GM19467 (cell line): ENCODE data around the gene DNAH8.
"Not testable (repeated sequence)": the region's sequence is repeated elsewhere in the genome, so short reads cannot be mapped to it uniquely, and the experiment has no call there.

ENCODE experiments used
- ATAC-seq: cut with Tn5 transposase; IDR thresholded peaks from one replicate; pipeline ENCODE4 v1.9.1; 2021; ENCODE audit warnings: mild to moderate bottlenecking, moderate library complexity; ENCODE audit not compliant: unreplicated experiment

DNAH8 gene

DNA sequence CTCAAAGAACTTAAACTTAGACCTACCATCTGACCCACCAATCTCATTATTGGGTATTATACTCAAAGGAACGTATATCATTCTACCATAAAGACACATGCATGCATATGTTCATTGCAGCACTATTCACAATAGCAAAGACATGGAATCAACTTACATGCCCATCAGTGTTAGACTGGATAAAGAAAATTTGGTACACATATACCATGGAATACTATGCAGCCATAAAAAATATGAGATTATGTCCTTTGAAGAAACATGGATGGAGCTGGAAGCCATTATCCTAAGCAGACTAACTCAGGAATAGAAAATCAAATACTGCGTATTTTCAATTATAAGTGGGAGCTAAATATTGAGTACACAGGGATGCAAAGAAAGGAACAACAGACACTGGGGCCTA lies 167.0 kb downstream of the DNAH8 start:
- no peak for ATAC-seq

DNA sequence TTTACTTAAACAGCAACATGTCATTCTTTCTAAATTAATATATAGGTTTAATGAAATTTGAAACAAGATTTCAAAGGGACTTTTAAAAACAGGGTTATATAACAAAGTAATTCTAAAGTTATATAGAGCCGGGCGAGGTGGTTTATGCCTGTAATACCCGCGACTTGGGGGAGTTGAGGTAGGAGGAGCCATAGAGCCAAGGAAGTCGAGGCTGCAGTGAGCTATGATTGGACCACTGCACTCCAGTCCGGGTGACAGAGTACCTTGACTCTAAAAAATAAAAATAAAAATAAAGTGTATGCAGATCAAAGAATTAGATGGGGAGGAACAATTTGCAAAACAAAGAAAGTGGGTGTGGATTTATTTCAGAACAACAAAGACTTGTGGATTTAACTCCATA lies 182.4 kb downstream of the DNAH8 start:
- ATAC-seq: no peak

DNA sequence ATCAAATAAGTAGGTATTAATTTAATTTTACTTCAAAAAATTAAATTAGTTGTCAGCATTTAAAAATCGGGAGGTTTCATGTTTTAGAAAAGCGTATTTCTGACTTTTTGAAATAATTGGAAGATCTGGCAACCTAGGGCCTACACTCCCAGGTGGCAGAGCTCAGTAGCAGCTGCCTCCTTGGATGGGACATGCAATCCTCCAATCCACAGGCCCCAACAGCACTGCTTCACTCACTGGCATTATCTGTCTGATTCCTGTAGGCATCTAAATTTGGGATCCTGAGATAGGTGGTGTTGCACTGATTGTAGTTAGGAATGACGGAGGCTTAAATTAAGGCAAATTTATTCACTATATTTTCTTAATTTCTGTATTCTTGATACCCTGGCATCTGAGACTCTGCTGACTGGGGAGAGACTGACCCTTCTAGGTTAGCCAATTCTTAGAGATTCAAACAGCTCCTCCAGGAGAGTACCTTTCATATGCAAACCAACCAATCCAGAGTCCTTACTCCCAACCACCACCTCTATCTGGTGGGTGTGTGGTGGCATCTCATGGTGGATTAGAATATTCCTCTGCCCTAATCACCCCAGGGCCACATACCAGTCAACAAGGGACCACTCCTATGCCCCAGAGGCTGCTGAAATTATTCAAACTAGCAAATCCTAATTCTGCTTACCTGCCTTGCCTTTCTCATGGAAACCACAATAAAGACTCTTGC lies 186.9 kb downstream of the DNAH8 start:
- no peak for ATAC-seq

DNA sequence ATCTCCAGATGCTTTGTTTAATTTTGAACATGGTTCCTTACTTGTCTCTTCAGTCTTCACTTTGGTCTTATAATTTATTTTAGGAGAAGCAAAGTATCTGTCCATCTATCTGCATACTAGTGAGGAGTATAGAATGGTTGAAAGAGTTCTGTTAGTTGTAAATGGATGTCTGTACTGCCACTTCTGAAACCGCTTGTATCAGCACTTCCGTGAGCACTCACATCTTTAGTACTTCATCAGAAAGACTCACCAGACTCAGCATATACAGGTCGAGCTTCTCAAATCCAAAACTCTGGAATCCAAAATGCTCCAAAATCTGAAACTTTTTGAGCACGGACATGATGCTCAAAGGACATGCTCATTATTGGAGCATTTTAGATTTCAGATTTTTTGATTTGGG lies 191.5 kb downstream of the DNAH8 start:
- no peak for ATAC-seq

DNA sequence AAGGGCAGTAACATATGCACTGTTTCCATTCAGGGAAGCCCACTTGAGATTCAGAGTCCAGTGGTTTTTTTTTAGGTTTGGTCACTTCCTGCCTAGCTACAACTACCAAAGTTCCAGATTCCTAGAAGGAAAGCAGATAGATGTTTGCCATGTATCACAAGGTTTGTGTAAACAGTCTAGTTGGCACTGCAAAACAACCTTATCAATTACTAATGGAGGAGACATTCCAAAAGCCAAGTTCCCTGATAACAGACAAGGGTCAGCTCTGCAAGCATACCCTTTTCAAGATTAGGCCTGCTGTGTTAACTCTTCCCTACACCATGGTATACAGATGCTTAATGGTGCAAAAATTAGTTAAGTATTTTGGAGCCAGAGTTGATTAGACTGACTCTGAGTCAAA lies 192.2 kb downstream of the DNAH8 start:
- ATAC-seq: no peak

DNA sequence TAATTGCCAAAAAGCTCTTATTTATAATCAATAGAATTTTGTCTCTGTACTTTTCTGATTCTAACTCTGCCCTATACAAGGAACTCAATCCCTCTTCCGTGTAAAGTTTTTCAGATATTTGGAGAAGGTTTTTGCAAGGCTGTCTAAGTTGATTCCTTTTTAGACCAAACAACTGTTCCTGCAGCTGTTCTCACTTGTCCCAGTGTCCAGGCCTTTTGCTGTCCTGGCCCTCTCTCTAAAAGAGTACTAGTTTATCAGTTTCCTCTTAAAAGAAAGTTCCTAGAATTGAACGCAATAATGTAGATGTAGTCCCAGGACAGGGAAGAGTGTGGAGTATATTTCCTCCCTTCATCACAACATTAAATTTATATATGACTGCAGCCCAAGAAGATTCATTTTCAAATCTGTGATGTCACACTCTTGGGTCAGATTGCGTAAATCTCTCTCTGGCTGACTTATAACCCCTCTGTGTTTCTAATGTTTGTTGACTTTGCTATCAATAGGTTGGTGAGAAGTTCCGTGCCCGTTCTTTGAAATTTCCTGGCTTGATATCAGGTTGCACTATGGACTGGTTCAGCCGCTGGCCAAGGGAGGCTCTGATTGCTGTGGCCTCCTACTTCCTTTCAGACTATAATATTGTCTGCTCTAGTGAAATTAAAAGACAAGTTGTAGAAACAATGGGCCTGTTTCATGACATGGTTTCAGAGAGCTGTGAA lies 194.1 kb downstream of the DNAH8 start:
- ATAC-seq: no peak

DNA sequence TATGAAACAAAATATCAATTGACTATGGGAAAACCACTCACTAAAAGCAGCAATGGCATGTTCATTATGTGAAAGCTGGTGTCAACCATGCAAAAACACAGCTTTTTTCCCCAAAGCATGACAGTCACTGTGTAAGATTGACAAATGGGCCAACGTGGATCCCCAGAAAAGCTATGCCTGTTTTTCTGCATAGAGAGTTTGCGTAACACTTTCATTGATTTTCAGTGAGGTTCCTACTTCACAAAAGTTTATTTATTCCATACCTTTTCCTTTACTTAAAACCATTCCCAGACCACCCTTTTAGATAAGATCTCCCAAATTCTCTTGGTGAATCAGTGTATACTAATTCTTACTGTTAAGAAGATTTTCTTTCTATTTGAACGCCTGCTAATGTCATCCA lies 195.1 kb downstream of the DNAH8 start:
- ATAC-seq: no peak

DNA sequence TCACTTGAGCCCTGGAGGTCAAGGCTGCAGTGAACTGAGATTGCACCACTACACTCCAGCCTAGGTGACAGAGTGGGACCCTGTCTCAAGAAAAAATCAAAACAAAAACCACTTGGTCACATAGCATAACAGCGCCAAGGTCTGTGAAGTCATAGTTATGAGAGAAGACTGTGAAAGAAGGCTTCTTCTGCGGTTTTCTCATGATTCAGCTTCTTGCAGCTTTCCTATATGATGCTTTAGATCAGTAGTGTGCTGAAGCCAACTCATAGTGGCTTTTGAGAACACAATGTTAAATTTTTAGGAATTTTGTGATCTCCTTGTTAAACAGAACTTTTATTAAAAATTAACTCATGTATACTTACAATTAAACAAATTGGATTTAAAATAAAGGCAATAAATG lies 197.3 kb downstream of the DNAH8 start:
- ATAC-seq: no peak

DNA sequence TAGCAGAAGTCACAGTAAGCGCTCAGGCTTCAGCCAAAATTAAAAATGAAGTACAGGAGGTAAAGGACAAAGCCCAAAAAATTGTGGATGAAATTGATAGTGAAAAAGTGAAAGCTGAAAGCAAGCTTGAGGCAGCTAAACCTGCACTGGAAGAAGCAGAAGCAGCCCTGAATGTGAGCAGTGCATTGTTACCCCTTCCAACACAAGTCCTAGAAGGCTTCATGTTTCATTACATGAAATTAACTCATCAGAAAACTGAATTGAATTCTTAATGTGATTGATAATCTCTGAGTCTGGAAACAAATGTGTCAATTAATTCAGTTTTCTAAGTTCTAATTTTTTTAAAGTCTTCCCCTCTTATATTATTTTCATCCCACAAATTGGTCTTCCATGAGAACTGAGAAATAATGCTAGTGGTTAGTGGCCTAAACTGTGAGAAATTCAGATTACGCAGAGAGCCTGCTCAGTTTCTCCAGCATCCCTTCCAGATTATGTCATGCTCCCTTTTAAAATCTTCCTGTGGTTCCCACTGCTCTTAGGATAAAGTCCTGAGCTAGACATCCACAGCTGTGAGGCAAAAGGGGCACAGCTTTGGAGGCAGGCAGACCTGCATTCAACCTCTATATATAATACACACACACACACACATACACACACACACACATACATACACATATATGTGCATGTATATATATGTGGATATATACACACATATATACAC lies 200.3 kb downstream of the DNAH8 start:
- no peak for ATAC-seq

DNA sequence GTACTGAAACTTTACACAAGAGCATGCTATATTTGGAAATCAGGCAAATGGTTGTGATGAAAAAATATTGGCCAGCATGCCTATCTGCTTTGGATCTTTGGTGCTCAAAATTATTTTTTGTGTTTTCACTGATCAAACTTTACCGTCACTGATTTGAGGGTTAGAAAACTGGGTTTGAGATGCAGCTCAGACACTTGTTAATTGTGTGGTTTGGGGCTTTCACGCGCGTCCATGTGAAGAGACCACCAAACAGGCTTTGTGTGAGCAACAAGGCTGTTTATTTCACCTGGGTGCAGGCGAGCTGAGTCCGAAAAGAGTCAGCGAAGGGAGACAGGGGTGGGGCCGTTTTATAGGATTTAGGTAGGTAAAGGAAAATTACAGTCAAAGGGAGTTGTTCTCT lies 206.4 kb downstream of the DNAH8 start:
- ATAC-seq: not testable (repeated sequence)

DNA sequence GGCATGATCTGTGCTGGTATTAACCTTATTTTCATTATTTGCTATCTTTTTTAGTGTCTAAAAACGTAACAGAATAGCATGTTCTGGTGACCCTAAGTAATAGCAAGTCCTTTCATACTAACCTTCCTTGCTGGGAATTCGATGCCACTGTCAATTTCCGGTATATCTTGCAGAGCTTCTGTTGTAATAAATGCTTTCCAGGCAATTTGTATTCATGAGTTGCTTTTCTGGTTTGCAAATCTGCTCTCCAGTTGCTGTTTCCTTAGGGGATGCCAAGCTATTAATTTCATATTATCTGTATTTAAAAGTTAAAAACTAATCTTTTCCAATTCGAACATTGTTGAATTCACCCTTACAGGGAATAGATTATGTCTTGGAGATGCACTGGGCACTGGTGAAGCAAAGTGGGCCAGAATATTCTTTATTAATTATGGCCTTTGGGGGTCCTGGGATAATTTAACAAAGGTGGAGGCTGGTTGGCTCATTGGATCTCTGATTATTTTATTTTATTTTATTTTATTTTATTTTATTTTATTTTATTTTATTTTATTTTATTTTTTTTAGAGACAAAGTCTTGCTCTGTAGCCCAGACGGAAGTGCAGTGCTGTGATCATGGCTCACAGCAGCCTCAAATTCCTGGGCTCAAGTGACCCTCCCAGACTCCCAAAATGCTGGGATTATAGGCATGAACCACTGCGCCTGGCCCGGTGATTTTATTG lies 209.8 kb downstream of the DNAH8 start:
- ATAC-seq: no peak

DNA sequence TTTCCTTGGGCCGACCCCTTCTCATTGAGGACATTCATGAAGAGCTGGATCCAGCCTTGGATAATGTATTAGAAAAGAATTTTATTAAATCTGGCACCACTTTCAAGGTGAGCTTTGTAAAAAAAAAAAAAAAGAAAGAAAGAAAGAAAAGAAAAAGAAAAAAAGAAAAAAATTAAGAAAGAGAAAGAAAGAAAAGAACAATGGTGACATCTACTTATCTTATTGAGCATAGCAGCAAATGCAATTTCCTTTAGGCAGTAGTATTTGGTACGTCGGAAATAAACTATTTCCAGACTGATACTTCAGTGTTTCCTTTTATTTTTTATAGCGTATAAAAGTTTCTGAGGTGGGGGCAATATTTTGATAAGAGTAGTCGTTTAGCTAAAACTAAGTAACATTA lies 214.4 kb downstream of the DNAH8 start:
- ATAC-seq: no peak

DNA sequence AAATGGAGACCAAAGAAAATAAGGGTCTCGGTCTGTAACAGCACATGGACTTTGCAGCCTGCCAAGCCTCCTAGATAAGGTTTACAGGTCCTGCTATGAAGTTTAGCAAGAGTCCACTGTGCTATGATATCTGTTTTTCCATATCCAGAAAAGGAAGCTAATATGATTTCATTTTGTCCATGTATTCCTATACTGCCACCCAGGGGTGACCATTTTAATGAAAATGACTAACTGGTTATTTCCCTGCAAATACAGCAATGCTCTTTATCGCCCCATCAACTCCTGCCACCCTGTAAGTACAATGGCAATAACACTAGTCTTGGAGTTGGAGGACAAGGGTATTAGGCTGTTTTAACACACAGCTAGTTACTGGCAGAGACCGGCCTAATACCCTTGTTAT lies 218.3 kb downstream of the DNAH8 start:
- ATAC-seq: no peak

DNA sequence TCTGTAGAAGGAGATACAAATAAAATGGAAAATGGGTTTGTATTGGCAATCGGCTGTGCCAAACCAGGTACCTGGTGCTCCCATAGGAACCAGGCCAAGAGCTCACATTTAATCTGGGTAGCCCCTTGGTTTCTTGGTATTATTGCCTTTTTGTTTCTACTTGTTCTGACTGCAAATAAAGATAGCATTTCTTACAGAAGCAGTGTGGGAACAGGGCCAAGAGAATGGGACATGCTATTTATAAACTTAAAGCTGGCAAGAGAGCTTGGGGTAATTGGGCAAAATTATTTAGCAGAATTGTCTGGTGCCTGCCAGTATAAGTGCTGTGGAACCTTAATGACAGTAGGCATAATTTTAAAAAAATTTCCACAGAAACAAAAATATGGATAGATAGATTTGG lies 219.9 kb downstream of the DNAH8 start:
- ATAC-seq: no peak

DNA sequence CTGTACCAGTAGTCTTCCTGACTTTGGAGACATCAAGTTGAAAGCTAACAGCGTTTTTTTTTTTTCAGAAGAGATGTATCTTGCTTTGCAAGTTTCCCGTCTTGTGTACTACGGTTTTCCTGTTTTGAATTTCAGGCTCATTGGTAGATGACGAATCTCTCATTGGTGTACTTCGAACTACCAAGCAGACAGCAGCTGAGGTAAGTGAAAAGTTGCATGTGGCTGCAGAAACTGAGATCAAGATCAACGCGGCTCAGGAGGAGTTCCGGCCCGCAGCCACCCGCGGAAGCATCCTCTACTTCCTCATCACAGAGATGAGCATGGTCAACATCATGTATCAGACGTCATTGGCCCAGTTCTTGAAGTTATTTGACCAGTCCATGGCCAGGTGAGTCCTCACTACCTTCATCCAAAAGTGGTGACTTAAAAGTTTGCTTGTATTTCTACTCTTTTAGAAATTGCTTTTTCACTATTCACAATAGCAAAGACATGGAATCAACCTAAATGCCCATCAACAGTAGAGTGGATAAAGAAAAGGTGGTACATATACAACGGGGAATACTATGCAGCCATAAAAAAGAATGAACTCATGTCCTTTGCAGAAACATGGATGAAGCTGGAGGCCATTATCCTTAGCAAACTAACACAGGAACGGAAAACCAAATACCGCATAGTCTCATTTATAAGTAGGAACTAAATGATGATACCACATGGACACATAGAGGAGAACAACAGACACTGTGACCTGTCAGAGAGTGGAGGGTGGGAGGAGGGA lies 222.9 kb downstream of the DNAH8 start:
- ATAC-seq: no peak

DNA sequence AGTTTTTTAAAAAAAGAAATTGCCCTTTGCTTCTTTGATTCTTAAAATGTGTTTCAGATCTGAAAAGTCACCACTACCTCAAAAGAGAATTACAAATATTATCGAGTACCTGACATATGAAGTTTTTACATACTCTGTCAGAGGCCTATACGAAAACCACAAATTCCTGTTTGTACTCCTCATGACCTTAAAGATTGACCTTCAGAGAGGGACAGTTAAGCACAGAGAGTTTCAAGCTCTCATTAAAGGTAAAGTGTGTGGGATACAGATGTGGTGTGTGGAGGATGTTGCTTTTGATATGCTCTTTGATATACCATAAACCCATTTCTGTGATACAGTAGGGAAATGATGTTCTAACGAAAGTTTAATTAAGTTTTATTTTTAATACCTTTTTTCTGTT lies 223.6 kb downstream of the DNAH8 start:
- no peak for ATAC-seq

DNA sequence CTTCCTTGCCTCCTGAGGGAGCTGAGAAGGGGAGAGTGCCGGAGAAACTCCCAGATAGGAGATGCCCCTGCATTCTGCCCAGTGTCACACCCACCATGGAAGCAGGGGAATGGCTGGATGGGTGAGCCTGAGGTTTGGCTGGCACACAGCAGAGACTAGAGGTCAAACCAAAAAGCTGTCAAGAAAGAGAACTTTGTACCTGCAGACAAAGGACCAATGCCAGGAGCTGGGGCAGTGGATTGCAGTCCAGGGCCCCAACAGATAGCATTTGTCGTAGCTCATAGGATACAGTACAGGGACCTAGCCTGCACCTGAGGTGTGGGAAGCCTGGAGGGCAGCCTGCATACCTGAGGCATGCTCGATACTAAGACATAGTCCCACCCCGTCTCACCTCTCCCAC lies 227.3 kb downstream of the DNAH8 start:
- ATAC-seq: no peak

DNA sequence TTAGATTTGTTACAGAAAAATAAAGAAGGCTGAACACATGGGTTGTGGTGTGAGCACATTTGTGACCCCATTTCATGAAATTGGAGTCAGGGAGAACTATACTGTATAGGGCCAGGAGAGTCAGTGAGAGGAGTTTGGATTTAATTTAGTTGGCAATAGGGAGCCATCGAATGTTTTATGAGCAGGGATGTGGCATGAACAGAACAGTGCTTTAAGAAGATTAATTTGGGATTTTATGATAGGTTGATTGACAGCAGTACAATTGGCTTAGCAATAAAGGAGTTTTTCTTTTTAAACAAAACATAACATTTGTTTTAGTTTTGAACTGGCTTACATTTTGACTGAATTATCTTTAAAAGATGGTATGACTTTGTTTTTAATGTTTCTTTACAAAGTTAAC lies 227.9 kb downstream of the DNAH8 start:
- ATAC-seq: no peak

DNA sequence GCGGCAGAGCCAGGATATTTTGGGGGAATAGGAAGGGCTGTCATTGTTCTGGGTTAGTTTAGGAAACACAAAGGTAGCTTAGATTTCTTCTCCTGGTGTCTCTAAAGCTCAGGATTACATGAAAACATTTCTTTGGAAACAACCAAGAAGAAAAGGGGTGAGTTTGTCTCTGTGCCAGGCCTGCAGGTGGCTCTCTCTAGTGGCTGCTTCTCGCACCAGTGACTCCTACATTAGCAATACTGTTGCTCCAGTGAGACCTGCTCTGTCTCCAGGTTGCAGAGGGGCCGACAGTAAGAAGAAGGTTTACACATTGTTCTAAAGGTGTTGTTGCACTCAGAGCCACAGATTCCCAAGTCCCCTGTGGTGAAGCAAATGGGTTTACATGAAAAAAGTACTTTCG lies 228.9 kb downstream of the DNAH8 start:
- no peak for ATAC-seq

DNA sequence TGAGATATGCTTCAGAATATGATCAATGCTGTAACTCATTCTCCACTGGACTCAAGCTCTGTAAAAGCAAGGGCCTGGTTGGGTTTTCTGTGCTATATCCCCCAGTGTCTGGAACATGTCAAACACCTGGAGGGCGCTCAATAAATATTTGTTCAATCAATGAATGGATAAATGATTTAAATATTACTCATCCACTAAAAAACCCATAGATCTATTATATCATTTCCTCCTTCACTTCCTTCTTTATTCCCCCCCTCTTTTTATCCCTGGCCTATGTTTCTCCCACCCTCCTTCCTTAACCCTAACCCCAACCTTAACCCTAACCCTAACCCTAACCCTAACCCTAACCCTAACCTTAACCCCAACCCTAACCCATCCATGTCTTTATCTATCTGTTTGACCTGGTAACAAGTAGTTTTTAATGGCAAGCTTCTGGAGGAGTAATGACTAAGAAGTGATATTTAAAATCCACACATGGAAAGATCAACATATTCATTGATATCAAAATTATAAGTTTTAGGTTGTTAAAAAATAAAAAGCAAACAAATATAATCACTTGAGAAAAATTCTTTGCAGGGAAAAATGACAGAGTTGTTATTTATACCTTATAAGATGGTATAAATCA lies 229.7 kb downstream of the DNAH8 start:
- ATAC-seq: no peak
